Measurements from ENCODE around the gene SULT1C2. TPM values are rescaled to one million over a fixed set of nuclear protein-coding genes. Genes with fewer than 3 reads are reported as not detected.

SULT1C2 gene
- total and polyA plus RNA-seq, 2 of the 13 experiments (the other 11 are each of a cell fraction or from before 2014, with no cell fraction given), result 4.0 to 6.2 TPM

- TF ChIP-seq IKZF4 (CRISPR knock-in tag; IDR thresholded peaks at IDR 0.05; ENCODE audit: borderline replicate concordance, low read depth, not compliant biosample characterization) (no peak), RARA (CRISPR knock-in tag; IDR thresholded peaks at IDR 0.05) (no peak), ZNF30 (CRISPR knock-in tag; IDR thresholded peaks at IDR 0.05) (no peak), CREB3 (CRISPR knock-in tag; IDR thresholded peaks at IDR 0.05) (no peak), ZNF562 (CRISPR knock-in tag; IDR thresholded peaks at IDR 0.05; ENCODE audit: borderline replicate concordance) (no peak), CEBPG (CRISPR knock-in tag; IDR thresholded peaks at IDR 0.05) (no peak), ZNF598 (CRISPR knock-in tag; IDR thresholded peaks at IDR 0.05; ENCODE audit: borderline replicate concordance) (no peak), HNF4G (IDR thresholded peaks at IDR 0.05; ENCODE audit: borderline replicate concordance, low read depth, low read length) (no peak), HNF4G (CRISPR knock-in tag; IDR thresholded peaks at IDR 0.05; ENCODE audit: borderline replicate concordance, low read depth) (no peak), MAF1 (CRISPR knock-in tag; IDR thresholded peaks at IDR 0.05; ENCODE audit: borderline replicate concordance) (no peak), ZBTB44 (CRISPR knock-in tag; IDR thresholded peaks at IDR 0.05) (no peak), ZNF232 (CRISPR knock-in tag; IDR thresholded peaks at IDR 0.05; ENCODE audit: borderline replicate concordance) (no peak), ZSCAN29 (CRISPR knock-in tag; conservative IDR thresholded peaks at IDR 0.05) (no peak), HOXD1 (CRISPR knock-in tag; IDR thresholded peaks at IDR 0.05) (no peak), HNRNPUL1 (IDR thresholded peaks at IDR 0.05; ENCODE audit: low read depth, low read length) (no peak), HNF4A (CRISPR knock-in tag; IDR thresholded peaks at IDR 0.05) (peak; percentile 32; the same call in 1 of the 2 replicates), ZNF431 (CRISPR knock-in tag; IDR thresholded peaks at IDR 0.05; ENCODE audit: borderline replicate concordance, low read depth) (no peak), DMTF1 (CRISPR knock-in tag; IDR thresholded peaks at IDR 0.05) (no peak), ZNF276 (CRISPR knock-in tag; IDR thresholded peaks at IDR 0.05; ENCODE audit: low read depth) (no peak), PAX8 (CRISPR knock-in tag; IDR thresholded peaks at IDR 0.05; ENCODE audit: borderline replicate concordance) (no peak), EEA1 (CRISPR knock-in tag; IDR thresholded peaks at IDR 0.05; ENCODE audit: borderline replicate concordance) (no peak), ZNF709 (CRISPR knock-in tag; IDR thresholded peaks at IDR 0.05) (no peak)
Measured at GRCh38 chr2:108271691-108272253, 16.9 kb upstream of the SULT1C2 start (continued).
